Ovary (tissue), 9 donors: Measurements from ENCODE around the gene MYO5B. TPM values are rescaled to one million over a fixed set of nuclear protein-coding genes. Genes with fewer than 3 reads are reported as not detected.

Source experiments
- DNase-seq, 5 donors: peaks; one replicate each; pipeline ENCODE4 v3.0.0-alpha.2; 2019 to 2020
- H3K27ac ChIP-seq, 2 donors: fragments of 200-600 bp; one replicate each; pipeline versions ENCODE4 v1.5.1 to v1.8.0; 2019 to 2022
- H3K27me3 ChIP-seq: fragments of 200-600 bp; one replicate; pipeline ENCODE4 v1.8.0; 2022
- H3K36me3 ChIP-seq: fragments of 200-600 bp; sonication (generic); one replicate; pipeline ENCODE4 v1.5.1; 2019
- H3K4me1 ChIP-seq: one replicate; pipeline ENCODE4 v1.8.1; 2013; ENCODE audit warnings: mild to moderate bottlenecking, moderate library complexity; ENCODE audit not compliant: insufficient read depth
- H3K4me3 ChIP-seq: fragments of 200-600 bp; sonication (generic); one replicate; pipeline ENCODE4 v1.5.1; 2017
- H3K9me3 ChIP-seq, 2 donors: fragments of 200-600 bp in 1 of 2; sonication (generic) in 1 of 2; one replicate each; pipeline versions ENCODE4 v1.5.1 to v1.8.1; 2013 to 2019; ENCODE audit warnings: mild to moderate bottlenecking in 1 of 2, moderate library complexity in 1 of 2
- EP300 ChIP-seq: sonication (generic); formaldehyde crosslinking; IDR thresholded peaks from one replicate; pipeline ENCODE4 v1.6.1; 2017; ENCODE audit warnings: antibody characterized with exemption
- POLR2A ChIP-seq: fragments of 450-650 bp; IDR thresholded peaks from one replicate; pipeline ENCODE4 v1.6.1; 2017; ENCODE audit warnings: antibody characterized with exemption, mild to moderate bottlenecking, moderate library complexity
- WGBS, 3 donors: extraction: QIAGEN DNeasy Blood & Tissue Kit in 1 of 3; methylation state at CpG; one replicate each; pipeline versions ENCODE4 v1.1.5 to v1.1.7; 2013 to 2017; 5-methylcytosine and 5-hydroxymethylcytosine counted together
- intact Hi-C, 4 donors: fragments of 100-400 bp; cut with DNase I; formaldehyde crosslinking; loops; one replicate each; pipeline versions ENCODE4 v1.11.0 to v1.15.1; 2022 to 2023
- polyA plus RNA-seq, 2 donors: library from polyadenylated mRNA; stranded (reverse); fragments of 200-250 nt in 1 of 2; fragments of 350-450 nt in 1 of 2; fragmentation: Illumina TruSeq in 1 of 2; extraction: RNeasy Lipid Tissue Mini Kit (QIAGEN cat#74804) in 1 of 2; gene quantifications; one replicate each; pipeline ENCODE4 v1.2.3, GENCODE V29; 2013 to 2014
- total RNA-seq, 7 donors: library from RNA; depleted of rRNA in 2 of 7; stranded (reverse); fragments of >200 nt in 2 of 7; fragmentation: NEBNext Ultra II Directional in 3 of 7; extraction: Animal tissue kit (Norgen Biotek cat#: 25700) in 3 of 7; gene quantifications; one replicate each; pipeline versions ENCODE4 v1.1.0 to v1.2.4, GENCODE V29; 2016 to 2023
- TF ChIP-seq, protein P1 (sequence below), 3 donors: fragments of 450-650 bp in 2 of 3; fragments of 200-600 bp in 1 of 3; IDR thresholded peaks; one replicate each; pipeline versions ENCODE4 v1.5.1 to v1.8.0; 2016 to 2022; ENCODE audit warnings: antibody characterized with exemption in 3 of 3, mild to moderate bottlenecking in 1 of 3
- donor health status: DM: no; HTN: no; CAD: no; lungs with moderate emphysema.
- donor health status: DM: no; HTN: no; CAD: no.
- donor health status: Bipolar disorder and iron deficiency.
- donor health status: DM: yes; HTN: yes; CAD: no.
- donor health status: DM: no; HTN: no; CAD: no.
- donor health status: DM: yes; HTN: yes; CAD: no.

MYO5B gene
- total and polyA plus RNA-seq, 9 donors: 0.25 to 25.5 (median 1.5) TPM

DNA sequence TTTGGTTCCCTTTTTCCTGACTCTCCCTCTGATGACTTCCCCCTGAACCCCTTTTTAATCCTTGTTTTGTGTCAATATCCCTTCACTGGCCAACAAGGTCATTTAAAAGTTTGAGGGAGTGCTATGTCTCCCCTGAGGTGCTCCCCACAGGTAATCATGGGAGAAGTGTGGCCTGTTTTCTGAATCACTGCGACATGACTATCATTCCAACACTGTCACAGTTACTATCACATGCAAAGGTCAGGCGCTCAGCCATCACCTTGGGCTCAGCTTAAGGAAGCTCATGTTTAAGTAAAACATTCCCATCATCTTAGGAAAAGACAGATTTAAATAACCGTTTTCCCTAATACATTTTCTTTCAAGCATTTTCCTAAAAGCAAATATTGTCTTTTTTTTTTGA, 360.7 kb downstream of the MYO5B start:
- DNase-seq: no peak
- WGBS, 3 donors: 30 to 91% (median 58%) methylated on average over 3 of the region's 3 CpGs
- Histone ChIP-seq H3K9me3 (no peaks in the 10 kb centered on the region), H3K4me3 (no peak overlapping the region), H3K4me1 (no peaks in the 10 kb centered on the region), H3K27ac (no peak overlapping the region), H3K27me3 (no peaks in the 10 kb centered on the region), H3K36me3 (no peaks in the 10 kb centered on the region)
- intact Hi-C loops: no loop called here
- TF ChIP-seq EP300 (no peak), POLR2A (no peak)
- TF ChIP-seq, protein P1, sequence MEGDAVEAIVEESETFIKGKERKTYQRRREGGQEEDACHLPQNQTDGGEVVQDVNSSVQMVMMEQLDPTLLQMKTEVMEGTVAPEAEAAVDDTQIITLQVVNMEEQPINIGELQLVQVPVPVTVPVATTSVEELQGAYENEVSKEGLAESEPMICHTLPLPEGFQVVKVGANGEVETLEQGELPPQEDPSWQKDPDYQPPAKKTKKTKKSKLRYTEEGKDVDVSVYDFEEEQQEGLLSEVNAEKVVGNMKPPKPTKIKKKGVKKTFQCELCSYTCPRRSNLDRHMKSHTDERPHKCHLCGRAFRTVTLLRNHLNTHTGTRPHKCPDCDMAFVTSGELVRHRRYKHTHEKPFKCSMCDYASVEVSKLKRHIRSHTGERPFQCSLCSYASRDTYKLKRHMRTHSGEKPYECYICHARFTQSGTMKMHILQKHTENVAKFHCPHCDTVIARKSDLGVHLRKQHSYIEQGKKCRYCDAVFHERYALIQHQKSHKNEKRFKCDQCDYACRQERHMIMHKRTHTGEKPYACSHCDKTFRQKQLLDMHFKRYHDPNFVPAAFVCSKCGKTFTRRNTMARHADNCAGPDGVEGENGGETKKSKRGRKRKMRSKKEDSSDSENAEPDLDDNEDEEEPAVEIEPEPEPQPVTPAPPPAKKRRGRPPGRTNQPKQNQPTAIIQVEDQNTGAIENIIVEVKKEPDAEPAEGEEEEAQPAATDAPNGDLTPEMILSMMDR (IDR thresholded peaks at IDR 0.05): no peak

DNA sequence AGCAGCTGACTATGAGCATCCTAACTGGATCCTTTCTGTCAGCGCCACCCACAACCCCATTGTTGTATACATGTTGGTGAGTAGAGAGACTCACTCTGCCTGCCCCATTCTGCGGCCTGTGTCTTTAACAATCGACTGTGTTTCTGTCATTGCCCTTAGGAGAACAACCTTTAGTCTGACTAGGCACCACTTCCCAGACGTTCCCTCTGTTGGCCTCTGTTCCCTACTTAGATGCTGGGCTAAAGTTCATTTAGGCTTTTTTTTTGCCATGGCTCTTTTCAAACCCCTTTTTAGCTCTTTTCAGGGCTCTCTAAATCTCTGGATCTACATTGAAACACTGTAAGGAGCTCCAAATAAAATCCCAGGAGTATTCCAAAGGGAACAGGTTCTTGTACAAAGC, 361.1 kb downstream of the MYO5B start:
- no peaks in the 10 kb centered on the region for H3K27me3 ChIP-seq
- 77 to 86% (median 83%) methylated on average over 4 of the region's 4 CpGs for WGBS, 3 donors
- H3K4me1 ChIP-seq: no peaks in the 10 kb centered on the region
- no peak overlapping the region for H3K4me3 ChIP-seq
- intact Hi-C loops: no loop called here
- H3K27ac ChIP-seq: no peak overlapping the region
- no peak for TF ChIP-seq POLR2A
- no peak for TF ChIP-seq EP300
- TF ChIP-seq, protein P1 (IDR thresholded peaks at IDR 0.05): no peak
- no peak for DNase-seq
- no peaks in the 10 kb centered on the region for H3K36me3 ChIP-seq
- H3K9me3 ChIP-seq: no peaks in the 10 kb centered on the region

DNA sequence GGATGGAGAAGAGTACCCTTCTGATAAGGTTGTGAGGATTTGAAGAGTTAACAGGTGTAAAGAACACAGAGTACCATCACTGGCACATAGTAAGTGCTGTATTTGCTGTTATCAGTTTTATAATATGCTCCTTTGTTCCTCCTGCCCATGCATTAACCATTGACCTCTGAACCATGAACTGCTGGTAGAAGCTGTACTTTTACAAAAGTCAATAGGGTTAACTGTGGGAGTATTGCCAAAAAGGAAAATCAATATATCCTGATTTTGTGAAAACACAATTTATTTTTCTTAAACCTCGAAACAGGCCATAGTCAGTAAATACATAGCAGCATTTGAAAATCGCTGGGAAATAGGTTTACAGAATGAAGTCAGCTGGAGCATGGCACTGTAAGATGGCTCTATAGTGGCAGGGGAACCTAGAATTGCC, 362.7 kb downstream of the MYO5B start:
- H3K4me1 ChIP-seq: no peaks in the 10 kb centered on the region
- WGBS, 3 donors: 88 to 91% (median 89%) methylated on average over 2 of the region's 2 CpGs
- no peaks in the 10 kb centered on the region for H3K36me3 ChIP-seq
- intact Hi-C loops: no loop called here
- no peak for DNase-seq
- H3K4me3 ChIP-seq: no peak overlapping the region
- TF ChIP-seq EP300: no peak
- TF ChIP-seq, protein P1 (IDR thresholded peaks at IDR 0.05): no peak
- TF ChIP-seq POLR2A: no peak
- no peaks in the 10 kb centered on the region for H3K27me3 ChIP-seq
- H3K27ac ChIP-seq: no peak overlapping the region
- H3K9me3 ChIP-seq: no peaks in the 10 kb centered on the region

DNA sequence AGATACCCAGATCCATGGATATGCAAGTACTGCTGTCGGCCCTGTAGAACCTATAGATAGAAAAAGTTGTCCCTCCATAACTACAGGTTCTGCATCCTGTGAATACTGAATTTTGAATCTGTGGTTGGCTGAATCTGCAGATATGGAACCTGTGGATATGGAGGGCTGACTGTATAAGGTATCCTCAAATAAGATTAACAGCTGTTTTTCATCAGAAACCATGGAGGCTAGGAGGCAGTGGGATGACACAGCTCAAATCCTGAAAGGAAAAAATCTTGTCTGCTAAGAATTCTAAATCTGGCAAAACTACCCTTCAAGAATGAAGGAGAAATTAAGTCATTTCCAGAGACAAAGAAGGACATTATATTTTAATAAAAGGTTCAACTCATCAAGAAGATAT, 367.0 kb downstream of the MYO5B start:
- WGBS, 3 donors: 95 to 100% (median 100%) methylated on average over 1 of the region's 1 CpG

More for the DNA sequence above, 367.0 kb downstream of the MYO5B start:
- Histone ChIP-seq H3K4me3 (no peak overlapping the region), H3K27me3 (no peaks in the 10 kb centered on the region), H3K9me3 (no peaks in the 10 kb centered on the region), H3K36me3 (no peaks in the 10 kb centered on the region), H3K27ac (no peak overlapping the region), H3K4me1 (no peaks in the 10 kb centered on the region)
- TF ChIP-seq, protein P1 (IDR thresholded peaks at IDR 0.05): no peak
- TF ChIP-seq EP300: no peak
- intact Hi-C loops: no loop called here
- DNase-seq: no peak
